Ishikawa (cell line): Measurements from ENCODE around the gene PCNX3.

ENCODE experiments used
- CEBPB ChIP-seq: IDR thresholded peaks from 2 replicates; pipeline ENCODE4 v1.6.1; 2012
- TAF1 ChIP-seq: IDR thresholded peaks from 2 replicates; pipeline ENCODE4 v1.6.1; 2012; ENCODE audit warnings: low read depth, mild to moderate bottlenecking
- YY1 ChIP-seq: IDR thresholded peaks from 2 replicates; pipeline ENCODE4 v1.6.1; 2012; ENCODE audit warnings: low read depth
- ZBTB7A ChIP-seq: IDR thresholded peaks from 2 replicates; pipeline ENCODE4 v1.6.1; 2012; ENCODE audit warnings: low read depth
- TF ChIP-seq, protein P1 (sequence below): IDR thresholded peaks from 2 replicates; pipeline ENCODE4 v1.6.1; 2012
- TF ChIP-seq, protein P2 (sequence below): IDR thresholded peaks from 2 replicates; pipeline ENCODE4 v1.6.1; 2012; ENCODE audit warnings: low read depth, mild to moderate bottlenecking

DNA sequence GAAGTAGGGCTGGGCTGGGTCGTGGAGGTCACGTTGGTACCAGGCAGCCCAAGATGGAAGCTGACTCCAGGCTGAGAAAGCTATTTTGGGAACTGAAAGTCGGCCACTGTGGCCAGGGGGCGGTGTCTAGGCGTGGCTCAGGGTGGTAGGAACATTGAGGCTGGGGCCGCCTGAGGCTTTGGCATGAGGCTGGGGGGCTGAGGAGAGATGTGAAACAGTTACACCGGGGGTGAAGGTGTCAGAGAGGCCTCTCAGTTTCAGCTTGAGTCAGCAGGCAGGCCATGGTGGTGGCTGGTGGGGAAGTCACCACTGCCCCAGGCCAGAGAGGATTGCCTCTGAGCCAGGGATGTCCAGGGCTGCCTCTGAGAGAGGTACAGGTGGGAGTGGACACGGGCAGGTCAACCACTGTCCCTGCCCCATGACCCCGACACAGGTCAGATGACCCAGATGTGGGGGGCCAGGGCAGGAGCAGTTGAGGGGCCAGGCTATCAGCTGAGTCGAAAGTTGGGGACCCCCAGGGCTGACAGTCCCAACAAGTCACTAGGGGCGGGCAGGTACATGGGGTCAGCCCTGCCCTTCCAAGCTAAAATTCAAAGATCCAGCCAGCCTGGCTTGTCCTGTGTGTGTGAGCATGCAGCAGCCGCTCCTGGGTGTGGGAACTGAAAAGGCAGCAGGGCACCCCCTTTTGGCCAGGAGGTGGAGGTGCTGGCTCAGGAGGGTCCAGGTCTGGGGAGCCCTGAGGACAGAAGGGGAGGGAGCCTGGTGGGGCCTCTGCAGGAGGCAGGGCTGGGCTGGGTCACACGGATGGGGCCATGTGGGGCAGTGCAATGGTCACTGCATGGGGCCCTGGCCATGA lies 27.1 kb upstream of the PCNX3 start:
- no peak for TF ChIP-seq TAF1
- TF ChIP-seq ZBTB7A, result no peak
- no peak for TF ChIP-seq YY1
- TF ChIP-seq, protein P1, sequence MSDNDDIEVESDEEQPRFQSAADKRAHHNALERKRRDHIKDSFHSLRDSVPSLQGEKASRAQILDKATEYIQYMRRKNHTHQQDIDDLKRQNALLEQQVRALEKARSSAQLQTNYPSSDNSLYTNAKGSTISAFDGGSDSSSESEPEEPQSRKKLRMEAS, result no peak
- no peak for TF ChIP-seq CEBPB
- TF ChIP-seq, protein P2, sequence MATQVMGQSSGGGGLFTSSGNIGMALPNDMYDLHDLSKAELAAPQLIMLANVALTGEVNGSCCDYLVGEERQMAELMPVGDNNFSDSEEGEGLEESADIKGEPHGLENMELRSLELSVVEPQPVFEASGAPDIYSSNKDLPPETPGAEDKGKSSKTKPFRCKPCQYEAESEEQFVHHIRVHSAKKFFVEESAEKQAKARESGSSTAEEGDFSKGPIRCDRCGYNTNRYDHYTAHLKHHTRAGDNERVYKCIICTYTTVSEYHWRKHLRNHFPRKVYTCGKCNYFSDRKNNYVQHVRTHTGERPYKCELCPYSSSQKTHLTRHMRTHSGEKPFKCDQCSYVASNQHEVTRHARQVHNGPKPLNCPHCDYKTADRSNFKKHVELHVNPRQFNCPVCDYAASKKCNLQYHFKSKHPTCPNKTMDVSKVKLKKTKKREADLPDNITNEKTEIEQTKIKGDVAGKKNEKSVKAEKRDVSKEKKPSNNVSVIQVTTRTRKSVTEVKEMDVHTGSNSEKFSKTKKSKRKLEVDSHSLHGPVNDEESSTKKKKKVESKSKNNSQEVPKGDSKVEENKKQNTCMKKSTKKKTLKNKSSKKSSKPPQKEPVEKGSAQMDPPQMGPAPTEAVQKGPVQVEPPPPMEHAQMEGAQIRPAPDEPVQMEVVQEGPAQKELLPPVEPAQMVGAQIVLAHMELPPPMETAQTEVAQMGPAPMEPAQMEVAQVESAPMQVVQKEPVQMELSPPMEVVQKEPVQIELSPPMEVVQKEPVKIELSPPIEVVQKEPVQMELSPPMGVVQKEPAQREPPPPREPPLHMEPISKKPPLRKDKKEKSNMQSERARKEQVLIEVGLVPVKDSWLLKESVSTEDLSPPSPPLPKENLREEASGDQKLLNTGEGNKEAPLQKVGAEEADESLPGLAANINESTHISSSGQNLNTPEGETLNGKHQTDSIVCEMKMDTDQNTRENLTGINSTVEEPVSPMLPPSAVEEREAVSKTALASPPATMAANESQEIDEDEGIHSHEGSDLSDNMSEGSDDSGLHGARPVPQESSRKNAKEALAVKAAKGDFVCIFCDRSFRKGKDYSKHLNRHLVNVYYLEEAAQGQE, result no peak
